ENCODE results near the gene CLRN3. TPM values are rescaled to one million over a fixed set of nuclear protein-coding genes. Genes with fewer than 3 reads are reported as not detected.

Gene CLRN3
- total and polyA plus RNA-seq, 5 donors from 2014 or later, result not detected

GRCh38 chr10:127854769-127855590 lies 37.8 kb downstream of the CLRN3 start:
- H3K4me3 Mint-ChIP-seq, result peak overlapping the region in 1 of 4 donors; percentile 28

DNA sequence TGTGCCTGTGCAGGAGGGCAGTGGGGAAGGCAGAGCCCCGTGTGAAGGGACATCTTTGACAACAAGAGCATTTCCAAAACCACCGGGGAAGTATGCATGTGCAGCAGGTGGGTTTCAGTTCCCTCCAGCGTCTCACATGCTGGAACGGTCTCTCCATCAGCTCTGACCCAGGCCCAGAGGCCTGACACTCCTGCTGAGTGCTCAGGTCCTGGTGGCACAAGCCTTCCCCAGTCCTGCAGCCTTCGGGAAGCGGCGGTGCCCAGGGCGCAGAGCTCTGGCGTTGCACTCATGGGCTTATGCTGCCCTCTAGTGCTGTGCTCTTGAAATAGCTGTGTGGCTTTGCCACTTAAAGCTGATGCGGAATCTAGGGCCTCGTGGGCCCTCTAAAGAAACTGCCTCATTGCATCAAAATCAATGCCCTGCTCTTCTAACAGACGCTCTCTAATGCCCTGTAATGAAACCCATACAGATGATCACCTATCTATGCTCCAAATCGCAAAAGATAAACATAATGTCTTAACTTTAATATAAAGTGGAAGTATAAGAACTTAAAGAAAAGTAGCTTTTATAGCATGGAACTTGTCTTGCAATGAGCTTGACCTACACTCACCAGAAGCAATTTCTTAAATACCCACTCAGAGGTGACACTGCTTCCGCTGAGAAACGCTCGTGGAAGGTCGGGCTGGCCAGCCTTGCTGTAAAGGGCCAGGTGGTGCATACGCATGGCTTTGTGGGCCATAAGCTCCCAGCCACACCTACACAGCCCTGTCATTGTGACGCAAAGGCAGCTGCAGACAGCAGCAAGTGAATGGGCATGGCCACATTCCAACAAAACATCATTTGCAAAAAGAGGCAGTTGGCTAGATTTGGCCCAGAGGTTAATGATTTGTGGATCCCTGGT lies 38.6 kb downstream of the CLRN3 start:
- Histone ChIP-seq H3K9me3 (ENCODE audit: control insufficient read depth in 2 of 2, low read length in 2 of 2) (no peaks in the 10 kb centered on the region), H3K27ac (ENCODE audit: insufficient read depth, low read length, poor library complexity, severe bottlenecking) (no peak overlapping the region), H3K27me3 (ENCODE audit: control insufficient read depth, insufficient read depth, low read length) (no peaks in the 10 kb centered on the region), H3K4me1 (ENCODE audit: control insufficient read depth, insufficient read depth, low read length, poor library complexity, severe bottlenecking) (peaks cover 3% of the 10 kb centered on the region), H3K4me3 (ENCODE audit: low read depth, low read length) (no peak overlapping the region), H3K36me3 (ENCODE audit: control insufficient read depth, insufficient read depth, low read length) (no peaks in the 10 kb centered on the region)
- H3K27me3 Mint-ChIP-seq, result peaks cover 5% of the 10 kb centered on the region
- H3K9me3 Mint-ChIP-seq, result peaks cover 0 to 1% (median 0%) of the 10 kb centered on the region in 7 donors
- DNase-seq (peak; percentile 13 to 56 (median 29)), ATAC-seq (ENCODE audit: low read depth in 2 of 2) (peak; percentile 46 to 72)
- no peak overlapping the region for H3K4me3 Mint-ChIP-seq
- no peaks in the 10 kb centered on the region for H3K36me3 Mint-ChIP-seq
- H3K4me1 Mint-ChIP-seq, result peaks cover 3 to 6% (median 5%) of the 10 kb centered on the region in 4 donors
- no peak overlapping the region for H3K27ac Mint-ChIP-seq

More at GRCh38 chr10:127854769-127855590, 37.8 kb downstream of the CLRN3 start:
- no peak overlapping the region for H3K27ac Mint-ChIP-seq
- ATAC-seq (ENCODE audit: low read depth in 2 of 2), result no peak
- no peak for DNase-seq
- no peaks in the 10 kb centered on the region for H3K36me3 ChIP-seq (ENCODE audit: control insufficient read depth, insufficient read depth, low read length)
- no peak overlapping the region for H3K27ac ChIP-seq (ENCODE audit: insufficient read depth, low read length, poor library complexity, severe bottlenecking)
- peaks cover 3% of the 10 kb centered on the region for H3K4me1 ChIP-seq (ENCODE audit: control insufficient read depth, insufficient read depth, low read length, poor library complexity, severe bottlenecking)
- peaks cover 0 to 6% (median 4%) of the 10 kb centered on the region in 4 donors for H3K4me1 Mint-ChIP-seq
- peaks cover 5% of the 10 kb centered on the region for H3K27me3 Mint-ChIP-seq
- H3K27me3 ChIP-seq (ENCODE audit: control insufficient read depth, insufficient read depth, low read length), result peaks cover 2% of the 10 kb centered on the region
- no peaks in the 10 kb centered on the region for H3K36me3 Mint-ChIP-seq
- peaks cover 0 to 1% (median 0%) of the 10 kb centered on the region in 7 donors for H3K9me3 Mint-ChIP-seq
- H3K9me3 ChIP-seq (ENCODE audit: control insufficient read depth in 2 of 2, low read length in 2 of 2), result no peaks in the 10 kb centered on the region
- H3K4me3 ChIP-seq (ENCODE audit: low read depth, low read length), result no peak overlapping the region

DNA sequence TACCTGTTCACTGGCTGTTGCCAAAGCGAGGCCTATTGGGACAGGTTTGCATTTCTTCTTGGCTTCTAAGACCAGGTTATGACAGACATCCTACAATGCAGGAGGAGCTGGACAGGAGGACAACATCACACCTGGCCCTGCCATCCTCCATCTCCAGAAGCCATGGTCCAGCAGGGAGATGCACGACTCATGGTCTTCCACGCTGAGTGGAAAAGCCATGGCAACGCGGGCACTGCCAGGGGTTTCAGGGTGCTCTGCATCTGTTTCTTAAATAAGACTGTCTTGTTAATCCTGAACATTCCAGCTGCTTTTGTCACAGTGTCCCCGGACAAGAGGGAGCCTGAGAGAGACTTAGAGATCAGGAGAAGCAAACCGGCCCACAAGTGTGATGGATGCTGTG lies 40.3 kb downstream of the CLRN3 start:
- peaks cover 5% of the 10 kb centered on the region for H3K4me1 ChIP-seq (ENCODE audit: control insufficient read depth, insufficient read depth, low read length, poor library complexity, severe bottlenecking)
- ATAC-seq (ENCODE audit: low read depth in 2 of 2), result no peak
- Mint-ChIP-seq H3K27me3 (peaks cover 5% of the 10 kb centered on the region), H3K4me3 (no peak overlapping the region), H3K9me3 (peaks cover 0 to 1% (median 0%) of the 10 kb centered on the region in 7 donors), H3K36me3 (no peaks in the 10 kb centered on the region), H3K4me1 (peaks cover 3 to 6% (median 5%) of the 10 kb centered on the region in 4 donors), H3K27ac (no peak overlapping the region)
- no peak for DNase-seq
- no peak overlapping the region for H3K27ac ChIP-seq (ENCODE audit: insufficient read depth, low read length, poor library complexity, severe bottlenecking)
- H3K9me3 ChIP-seq (ENCODE audit: control insufficient read depth in 2 of 2, low read length in 2 of 2), result peaks cover 0 to 4% of the 10 kb centered on the region in 2 experiments
- H3K36me3 ChIP-seq (ENCODE audit: control insufficient read depth, insufficient read depth, low read length), result no peaks in the 10 kb centered on the region
- no peak overlapping the region for H3K4me3 ChIP-seq (ENCODE audit: low read depth, low read length)
- H3K27me3 ChIP-seq (ENCODE audit: control insufficient read depth, insufficient read depth, low read length), result no peaks in the 10 kb centered on the region

DNA sequence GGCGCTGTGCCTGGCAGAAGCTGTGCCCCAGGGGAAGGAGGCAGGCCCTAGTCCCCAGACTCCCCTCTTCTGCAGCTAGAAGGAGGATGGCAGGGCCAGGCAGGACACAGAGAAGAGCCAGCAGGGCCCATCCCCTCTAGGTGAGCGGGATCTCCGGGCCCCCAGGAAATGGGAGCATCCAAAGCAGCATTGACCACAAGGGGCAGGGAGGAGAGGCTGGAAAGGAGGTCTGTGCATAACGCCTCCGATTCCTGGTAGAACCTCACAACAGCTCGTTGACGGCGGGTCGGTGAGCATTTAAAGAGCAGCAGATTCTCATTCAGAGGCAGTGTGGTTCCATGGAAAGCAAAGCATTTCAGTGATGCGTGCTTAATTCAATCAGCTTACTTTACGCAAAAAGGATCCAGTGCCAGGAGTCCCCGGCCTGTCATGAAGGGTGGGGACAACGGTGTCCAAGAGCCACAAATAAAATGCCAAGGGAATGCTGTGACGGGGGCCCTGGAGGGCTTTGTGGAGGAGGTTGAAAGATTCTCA lies 41.0 kb downstream of the CLRN3 start:
- no peak overlapping the region for H3K27ac Mint-ChIP-seq
- H3K27me3 Mint-ChIP-seq, result peaks cover 5% of the 10 kb centered on the region
- H3K27ac ChIP-seq (ENCODE audit: insufficient read depth, low read length, poor library complexity, severe bottlenecking), result no peak overlapping the region

DNA sequence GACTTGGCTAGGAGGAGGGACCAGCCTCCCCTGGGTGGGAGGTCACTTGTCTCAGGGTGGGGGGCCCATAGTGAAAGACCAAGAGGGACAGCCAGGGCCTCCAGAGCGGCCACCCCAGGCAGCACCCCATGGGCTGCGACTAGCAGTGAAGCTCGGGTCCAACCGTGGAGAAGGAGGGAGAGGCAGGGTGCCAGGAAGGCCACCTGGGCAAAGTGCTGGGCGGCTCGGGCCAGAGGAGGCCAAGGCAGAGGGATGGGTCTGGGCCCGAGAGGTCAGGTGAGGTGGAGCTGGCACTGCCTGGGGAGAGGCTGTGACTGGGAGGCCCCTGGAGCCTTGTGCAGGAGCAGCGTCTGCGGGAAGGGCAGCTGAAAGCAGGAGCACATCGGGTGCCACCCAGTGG lies 41.8 kb downstream of the CLRN3 start:
- Mint-ChIP-seq H3K4me1 (peaks cover 3 to 12% (median 5%) of the 10 kb centered on the region in 4 donors), H3K9me3 (peaks cover 0 to 1% (median 0%) of the 10 kb centered on the region in 7 donors), H3K27me3 (peaks cover 5% of the 10 kb centered on the region), H3K36me3 (peaks cover 3% of the 10 kb centered on the region), H3K4me3 (peak overlapping the region in 1 of 4 donors; percentile 38), H3K27ac (no peak overlapping the region)
- peaks cover 0 to 4% of the 10 kb centered on the region in 2 experiments for H3K9me3 ChIP-seq (ENCODE audit: control insufficient read depth in 2 of 2, low read length in 2 of 2)
- no peaks in the 10 kb centered on the region for H3K36me3 ChIP-seq (ENCODE audit: control insufficient read depth, insufficient read depth, low read length)
- no peak for ATAC-seq (ENCODE audit: low read depth in 2 of 2)
- no peaks in the 10 kb centered on the region for H3K27me3 ChIP-seq (ENCODE audit: control insufficient read depth, insufficient read depth, low read length)
- DNase-seq, result no peak
- H3K27ac ChIP-seq (ENCODE audit: insufficient read depth, low read length, poor library complexity, severe bottlenecking), result no peak overlapping the region
- H3K4me3 ChIP-seq (ENCODE audit: low read depth, low read length), result no peak overlapping the region
- peaks cover 8% of the 10 kb centered on the region for H3K4me1 ChIP-seq (ENCODE audit: control insufficient read depth, insufficient read depth, low read length, poor library complexity, severe bottlenecking)

More for the DNA sequence above, 41.0 kb downstream of the CLRN3 start:
- no peaks in the 10 kb centered on the region for H3K27me3 ChIP-seq (ENCODE audit: control insufficient read depth, insufficient read depth, low read length)
- H3K36me3 Mint-ChIP-seq, result no peaks in the 10 kb centered on the region
- peak overlapping the region in 1 of 4 donors; percentile 48 for H3K4me3 Mint-ChIP-seq
- peaks cover 0 to 4% of the 10 kb centered on the region in 2 experiments for H3K9me3 ChIP-seq (ENCODE audit: control insufficient read depth in 2 of 2, low read length in 2 of 2)
- H3K4me1 Mint-ChIP-seq, result peaks cover 3 to 6% (median 5%) of the 10 kb centered on the region in 4 donors
- no peak for DNase-seq
- H3K4me3 ChIP-seq (ENCODE audit: low read depth, low read length), result no peak overlapping the region
- ATAC-seq (ENCODE audit: low read depth in 2 of 2), result no peak
- H3K36me3 ChIP-seq (ENCODE audit: control insufficient read depth, insufficient read depth, low read length), result no peaks in the 10 kb centered on the region
- peaks cover 0 to 1% (median 0%) of the 10 kb centered on the region in 7 donors for H3K9me3 Mint-ChIP-seq
- H3K4me1 ChIP-seq (ENCODE audit: control insufficient read depth, insufficient read depth, low read length, poor library complexity, severe bottlenecking), result peaks cover 8% of the 10 kb centered on the region

GRCh38 chr10:127849921-127850320 lies 42.8 kb downstream of the CLRN3 start:
- DNase-seq, result no peak
- ATAC-seq (ENCODE audit: low read depth in 2 of 2), result no peak
- Histone ChIP-seq H3K36me3 (ENCODE audit: control insufficient read depth, insufficient read depth, low read length) (no peaks in the 10 kb centered on the region), H3K4me1 (ENCODE audit: control insufficient read depth, insufficient read depth, low read length, poor library complexity, severe bottlenecking) (peaks cover 8% of the 10 kb centered on the region), H3K9me3 (ENCODE audit: control insufficient read depth in 2 of 2, low read length in 2 of 2) (peaks cover 0 to 4% of the 10 kb centered on the region in 2 experiments), H3K27ac (ENCODE audit: insufficient read depth, low read length, poor library complexity, severe bottlenecking) (no peak overlapping the region), H3K27me3 (ENCODE audit: control insufficient read depth, insufficient read depth, low read length) (no peaks in the 10 kb centered on the region), H3K4me3 (ENCODE audit: low read depth, low read length) (no peak overlapping the region)
- Mint-ChIP-seq H3K27me3 (peaks cover 5% of the 10 kb centered on the region), H3K36me3 (peaks cover 3% of the 10 kb centered on the region), H3K9me3 (peaks cover 0 to 1% (median 0%) of the 10 kb centered on the region in 7 donors), H3K4me1 (peaks cover 3 to 12% (median 6%) of the 10 kb centered on the region in 4 donors), H3K4me3 (no peak overlapping the region), H3K27ac (peak overlapping the region in 1 of 3 donors; percentile 46)

DNA sequence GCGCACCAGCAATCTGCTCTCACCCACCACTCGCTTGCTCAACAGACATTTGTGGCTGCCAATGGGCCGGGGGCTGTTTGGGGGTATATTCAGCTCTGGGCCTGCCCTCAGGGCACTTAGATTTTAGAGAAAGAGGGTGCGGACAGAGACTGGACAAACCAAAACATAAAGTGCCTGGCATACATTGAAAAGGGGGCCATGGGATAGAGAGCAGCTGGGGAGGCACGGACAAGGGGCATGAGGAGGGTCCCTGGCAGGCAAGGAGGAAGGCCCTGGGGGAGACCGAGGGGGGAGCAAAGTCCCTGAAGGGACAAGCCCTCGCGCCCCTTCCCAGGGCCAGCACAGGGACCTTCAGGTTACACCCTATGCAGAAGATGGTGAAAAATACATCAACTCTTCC lies 43.5 kb downstream of the CLRN3 start:
- DNase-seq (no peak), ATAC-seq (ENCODE audit: low read depth in 2 of 2) (no peak)
- Mint-ChIP-seq H3K9me3 (peaks cover 0 to 1% (median 0%) of the 10 kb centered on the region in 7 donors), H3K27me3 (peaks cover 5% of the 10 kb centered on the region), H3K4me1 (peaks cover 2 to 10% (median 6%) of the 10 kb centered on the region in 4 donors), H3K4me3 (no peak overlapping the region), H3K27ac (no peak overlapping the region), H3K36me3 (peaks cover 3% of the 10 kb centered on the region)
- Histone ChIP-seq H3K9me3 (ENCODE audit: control insufficient read depth in 2 of 2, low read length in 2 of 2) (peaks cover 0 to 4% of the 10 kb centered on the region in 2 experiments), H3K27ac (ENCODE audit: insufficient read depth, low read length, poor library complexity, severe bottlenecking) (no peak overlapping the region), H3K4me1 (ENCODE audit: control insufficient read depth, insufficient read depth, low read length, poor library complexity, severe bottlenecking) (peaks cover 8% of the 10 kb centered on the region), H3K36me3 (ENCODE audit: control insufficient read depth, insufficient read depth, low read length) (no peaks in the 10 kb centered on the region), H3K27me3 (ENCODE audit: control insufficient read depth, insufficient read depth, low read length) (no peaks in the 10 kb centered on the region), H3K4me3 (ENCODE audit: low read depth, low read length) (no peak overlapping the region)

Measured in CD4-positive, CD25-positive, alpha-beta regulatory T cell (primary cell).